K562 (cell line): ENCODE data around the gene PDIA5. TPM values are rescaled to one million over a fixed set of nuclear protein-coding genes. Genes with fewer than 3 reads are reported as not detected.

Experiments used
- ARID4B ChIP-seq: sonication (generic); formaldehyde crosslinking; IDR thresholded peaks from 2 replicates; pipeline ENCODE4 v1.8.0; 2022; ENCODE audit warnings: mild to moderate bottlenecking, missing genetic modification reagents
- FOS ChIP-seq: IDR thresholded peaks from 3 replicates; pipeline ENCODE4 v1.6.1; 2011; ENCODE audit not compliant: insufficient read length; ENCODE audit errors: extremely low read depth
- MTA2 ChIP-seq: fragments of 450-650 bp; IDR thresholded peaks from 2 replicates; pipeline ENCODE4 v1.6.1; 2016; ENCODE audit warnings: low read depth
- NFE2 ChIP-seq: IDR thresholded peaks from 2 replicates; pipeline ENCODE4 v1.6.1; 2014; ENCODE audit warnings: antibody characterized with exemption, low read depth
- TCF7L2 ChIP-seq: fragments of 150-350 bp; IDR thresholded peaks from 2 replicates; pipeline ENCODE4 v1.6.1; 2016; ENCODE audit warnings: low read depth, mild to moderate bottlenecking, low read length, moderate library complexity
- ZNF121 ChIP-seq: sonication (generic); formaldehyde crosslinking; conservative IDR thresholded peaks from 2 replicates; pipeline ENCODE4 v1.8.0; 2022; ENCODE audit warnings: missing genetic modification reagents
- ZNF407 ChIP-seq: fragments of 450-650 bp; IDR thresholded peaks from 2 replicates; pipeline ENCODE4 v1.6.1; 2016; ENCODE audit warnings: low read depth
- polyA plus RNA-seq, 8 experiments: library from polyadenylated mRNA; depleted of rRNA in 4 of 8; stranded (reverse) in 5 of 8; unstranded in 3 of 8; fragments of >200 nt; fragmentation: Nextera tagmentation in 2 of 8; fragmentation: Illumina TruSeq in 1 of 8; extraction: Ambion mirVana in 2 of 8; extraction: Trizol in 1 of 8; gene quantifications; 2 replicates each; pipeline versions ENCODE4 v1.2.1 to v1.2.3, GENCODE V29; 2011 to 2014; ENCODE audit warnings: inconsistent platforms in 1 of 8, missing spikeins in 1 of 8
- total RNA-seq, 7 experiments: library from RNA; depleted of rRNA in 6 of 7; stranded (reverse); fragments of >200 nt in 6 of 7; fragmentation: Illumina TruSeq in 2 of 7; extraction: Trizol in 2 of 7; gene quantifications; 2 replicates each; pipeline versions ENCODE4 v1.2.1 to v1.2.3, GENCODE V29; 2011 to 2021; ENCODE audit warnings: low replicate concordance in 1 of 7

The PDIA5 gene
- total and polyA plus RNA-seq, 9 of the 15 experiments (the other 6 are each of a cell fraction or from before 2014, with no cell fraction given) = 3.4 to 31.8 (median 19.6) TPM

DNA sequence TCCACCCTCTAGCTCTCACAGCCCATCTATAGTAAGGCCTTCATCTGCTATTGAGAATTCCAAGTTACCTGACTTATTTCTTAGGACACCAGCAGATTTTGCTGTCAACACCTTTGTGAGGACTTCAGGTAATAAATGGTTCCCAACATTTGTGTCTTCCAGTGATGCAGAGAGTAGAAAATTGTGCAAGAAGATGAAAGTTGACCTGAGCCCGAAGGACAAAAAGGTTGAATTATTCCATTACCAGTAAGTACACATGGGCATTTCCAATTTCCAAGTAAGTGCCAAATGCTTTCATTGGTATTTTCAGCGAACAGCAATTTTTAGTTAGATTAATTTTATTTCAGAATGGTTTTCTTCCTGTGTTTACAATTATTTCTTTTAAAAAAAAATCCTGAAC, 35.4 kb downstream of the PDIA5 start (continued):
- TF ChIP-seq ZNF407 (no peak), ZNF121 (CRISPR knock-in tag) (no peak), FOS (no peak), MTA2 (no peak), ARID4B (no peak), NFE2 (no peak), TCF7L2 (no peak)
- TF ChIP-seq, all 486 proteins: peak for 0
